ENCODE data around the gene LENG8.

The LENG8 gene

GRCh38 chr19:54412877-54413276, 36.1 kb upstream of the LENG8 start:
- TF ChIP-seq MAX (IDR thresholded peaks at IDR 0.05) (no peak), TEAD4 (IDR thresholded peaks at IDR 0.05) (no peak), EP300 (IDR thresholded peaks at IDR 0.05; ENCODE audit: borderline replicate concordance) (no peak), CREB1 (IDR thresholded peaks at IDR 0.05; ENCODE audit: low read depth) (no peak)

GRCh38 chr19:54414156-54414555, 34.8 kb upstream of the LENG8 start:
- TF ChIP-seq CREB1 (IDR thresholded peaks at IDR 0.05; ENCODE audit: low read depth) (no peak), TAF1 (IDR thresholded peaks at IDR 0.05; ENCODE audit: low read depth) (no peak), EP300 (IDR thresholded peaks at IDR 0.05; ENCODE audit: borderline replicate concordance) (no peak), TEAD4 (IDR thresholded peaks at IDR 0.05) (no peak), USF1 (IDR thresholded peaks at IDR 0.05) (no peak), EGR1 (IDR thresholded peaks at IDR 0.05) (no peak), NFIC (IDR thresholded peaks at IDR 0.05) (no peak), CEBPB (IDR thresholded peaks at IDR 0.05) (no peak), MAX (IDR thresholded peaks at IDR 0.05) (no peak), RAD21 (IDR thresholded peaks at IDR 0.05; ENCODE audit: low read depth) (no peak), YY1 (IDR thresholded peaks at IDR 0.05; ENCODE audit: low read depth) (no peak), REST (IDR thresholded peaks at IDR 0.05; ENCODE audit: low read depth) (no peak), TCF12 (IDR thresholded peaks at IDR 0.05; ENCODE audit: low read depth) (no peak), ZBTB7A (IDR thresholded peaks at IDR 0.05; ENCODE audit: low read depth) (no peak), FOXM1 (IDR thresholded peaks at IDR 0.05; ENCODE audit: borderline replicate concordance, low read depth) (no peak)

GRCh38 chr19:54415208-54415900, 33.6 kb upstream of the LENG8 start, which contains the start of gene TTYH1:
TTYH1 (plus strand) TSS chr19:54415464; CDS start chr19:54415553, 89 bp downstream.
- TF ChIP-seq EP300 (IDR thresholded peaks at IDR 0.05; ENCODE audit: borderline replicate concordance) = no peak
- TF ChIP-seq MAX (IDR thresholded peaks at IDR 0.05) = no peak
- no peak for TF ChIP-seq RAD21 (IDR thresholded peaks at IDR 0.05; ENCODE audit: low read depth)
- TF ChIP-seq CREB1 (IDR thresholded peaks at IDR 0.05; ENCODE audit: low read depth) = no peak
- TF ChIP-seq NFIC (IDR thresholded peaks at IDR 0.05) = no peak
- TF ChIP-seq TCF12 (IDR thresholded peaks at IDR 0.05; ENCODE audit: low read depth) = no peak
- TF ChIP-seq YY1 (IDR thresholded peaks at IDR 0.05; ENCODE audit: low read depth) = no peak
- no peak for TF ChIP-seq CEBPB (IDR thresholded peaks at IDR 0.05)
- TF ChIP-seq ZBTB7A (IDR thresholded peaks at IDR 0.05; ENCODE audit: low read depth) = no peak
- TF ChIP-seq USF1 (IDR thresholded peaks at IDR 0.05) = no peak
- no peak for TF ChIP-seq REST (IDR thresholded peaks at IDR 0.05; ENCODE audit: low read depth)
- no peak for TF ChIP-seq FOXM1 (IDR thresholded peaks at IDR 0.05; ENCODE audit: borderline replicate concordance, low read depth)
- TF ChIP-seq TEAD4 (IDR thresholded peaks at IDR 0.05) = no peak
- no peak for TF ChIP-seq TAF1 (IDR thresholded peaks at IDR 0.05; ENCODE audit: low read depth)

- TF ChIP-seq REST (IDR thresholded peaks at IDR 0.05; ENCODE audit: low read depth) = no peak
- TF ChIP-seq RAD21 (IDR thresholded peaks at IDR 0.05; ENCODE audit: low read depth) = no peak
- no peak for TF ChIP-seq TAF1 (IDR thresholded peaks at IDR 0.05; ENCODE audit: low read depth)
- no peak for TF ChIP-seq NFIC (IDR thresholded peaks at IDR 0.05)
- no peak for TF ChIP-seq CREB1 (IDR thresholded peaks at IDR 0.05; ENCODE audit: low read depth)
- no peak for TF ChIP-seq USF1 (IDR thresholded peaks at IDR 0.05)
- no peak for TF ChIP-seq ZBTB7A (IDR thresholded peaks at IDR 0.05; ENCODE audit: low read depth)
- TF ChIP-seq TEAD4 (IDR thresholded peaks at IDR 0.05) = no peak
- TF ChIP-seq TCF12 (IDR thresholded peaks at IDR 0.05; ENCODE audit: low read depth) = no peak
- no peak for TF ChIP-seq EGR1 (IDR thresholded peaks at IDR 0.05)
- TF ChIP-seq EP300 (IDR thresholded peaks at IDR 0.05; ENCODE audit: borderline replicate concordance) = no peak
- TF ChIP-seq FOXM1 (IDR thresholded peaks at IDR 0.05; ENCODE audit: borderline replicate concordance, low read depth) = no peak
- TF ChIP-seq CEBPB (IDR thresholded peaks at IDR 0.05) = no peak
Observed at GRCh38 chr19:54415901-54416673, 32.9 kb upstream of the LENG8 start.
